GM21360 (cell line): ENCODE measurements around the gene GLRX5.

Experiments
- ATAC-seq: cut with Tn5 transposase; IDR thresholded peaks from one replicate; pipeline ENCODE4 v1.9.1; 2021; ENCODE audit warnings: mild to moderate bottlenecking, moderate library complexity; ENCODE audit not compliant: unreplicated experiment

The GLRX5 gene

DNA sequence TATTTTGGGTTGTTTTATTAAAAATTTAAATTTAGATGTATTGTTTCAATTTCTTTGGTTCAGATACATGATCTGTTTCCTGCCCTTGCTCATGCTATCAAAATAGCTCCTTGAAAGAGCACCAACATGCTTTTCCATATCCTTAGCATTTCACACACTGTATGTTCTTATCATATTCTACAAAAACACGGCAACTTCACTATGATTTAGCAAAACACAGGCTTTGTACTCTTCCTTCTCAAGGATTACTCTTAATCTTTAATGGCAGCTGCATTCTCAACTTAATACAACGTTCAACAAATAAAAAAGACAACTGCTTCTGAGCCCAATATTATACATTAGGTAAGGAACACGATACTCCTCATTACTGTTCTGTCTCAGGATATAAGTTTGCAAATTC, 2.9 kb upstream of the GLRX5 start:
- no peak for ATAC-seq

DNA sequence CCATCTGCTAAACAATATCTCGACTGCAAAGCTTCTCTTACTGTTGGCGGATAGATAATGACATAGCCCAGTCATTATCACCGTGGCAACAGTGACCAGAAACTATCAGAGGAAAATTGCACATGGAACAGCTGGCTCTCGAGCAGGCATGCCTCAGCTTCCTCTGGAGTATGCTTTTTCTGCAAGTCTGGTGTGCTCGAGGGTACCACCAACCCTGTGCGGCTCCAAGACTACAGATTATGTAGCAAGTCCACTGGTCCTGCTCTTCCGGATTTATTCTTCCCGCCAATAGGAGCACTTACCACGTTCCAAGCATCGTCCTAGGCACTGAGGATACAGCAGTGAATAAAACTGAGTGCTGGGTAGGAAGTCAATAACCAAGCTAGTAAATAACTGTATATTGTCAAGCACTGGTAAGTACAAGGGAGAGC, 1.4 kb upstream of the GLRX5 start:
- no peak for ATAC-seq

- ATAC-seq: no peak
Measured at GRCh38 chr14:95533822-95534221, 1.0 kb upstream of the GLRX5 start.

- ATAC-seq: no peak
Measured at GRCh38 chr14:95535226-95536021, 574 bp downstream of the GLRX5 start.

DNA sequence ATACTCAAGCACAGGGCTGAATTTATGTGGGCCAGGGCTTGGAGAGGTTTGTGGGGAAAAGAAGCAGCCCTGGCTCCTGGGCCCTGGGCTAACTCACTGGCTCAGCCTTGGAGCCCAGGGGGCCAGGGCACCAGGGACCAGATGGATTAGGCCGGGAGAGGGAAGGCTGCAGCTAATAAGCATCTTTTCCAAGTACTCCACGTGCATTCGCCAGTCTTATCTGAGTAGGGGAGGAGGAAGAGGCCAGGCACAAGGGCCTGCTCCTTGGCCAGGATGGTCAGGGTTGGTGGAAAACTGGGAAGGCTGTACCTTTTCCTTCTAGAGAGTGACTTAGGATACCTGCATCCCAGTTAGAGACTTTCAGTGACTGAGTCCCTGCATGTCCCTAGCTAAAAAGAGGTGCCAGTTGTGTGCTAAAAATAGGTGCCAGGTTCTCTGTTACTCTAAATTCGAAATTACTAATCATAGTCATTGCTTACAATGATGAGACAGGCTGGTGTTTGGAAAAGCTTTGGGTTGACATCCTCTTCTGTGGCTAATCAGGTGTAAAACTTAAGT, 1.3 kb downstream of the GLRX5 start:
- ATAC-seq: no peak

DNA sequence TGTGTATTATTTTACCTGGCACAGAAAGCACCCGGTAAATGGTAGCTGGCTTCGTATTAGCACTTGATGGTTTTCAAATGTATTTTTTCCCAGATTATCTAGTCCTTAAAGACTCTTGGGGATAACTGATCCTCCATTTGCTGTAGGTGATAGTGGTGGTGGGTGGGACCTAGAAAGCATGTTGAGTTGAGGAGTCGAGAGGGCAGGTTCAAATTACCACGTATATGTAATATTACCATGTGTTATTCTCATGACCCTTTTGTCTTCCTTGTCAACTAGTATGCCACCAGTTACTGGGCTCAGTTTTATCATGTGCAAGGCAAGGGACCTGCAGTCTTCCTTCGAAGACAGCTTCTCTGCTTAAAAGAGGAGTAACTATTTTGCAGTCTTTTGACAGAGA, 1.8 kb downstream of the GLRX5 start:
- ATAC-seq: no peak

DNA sequence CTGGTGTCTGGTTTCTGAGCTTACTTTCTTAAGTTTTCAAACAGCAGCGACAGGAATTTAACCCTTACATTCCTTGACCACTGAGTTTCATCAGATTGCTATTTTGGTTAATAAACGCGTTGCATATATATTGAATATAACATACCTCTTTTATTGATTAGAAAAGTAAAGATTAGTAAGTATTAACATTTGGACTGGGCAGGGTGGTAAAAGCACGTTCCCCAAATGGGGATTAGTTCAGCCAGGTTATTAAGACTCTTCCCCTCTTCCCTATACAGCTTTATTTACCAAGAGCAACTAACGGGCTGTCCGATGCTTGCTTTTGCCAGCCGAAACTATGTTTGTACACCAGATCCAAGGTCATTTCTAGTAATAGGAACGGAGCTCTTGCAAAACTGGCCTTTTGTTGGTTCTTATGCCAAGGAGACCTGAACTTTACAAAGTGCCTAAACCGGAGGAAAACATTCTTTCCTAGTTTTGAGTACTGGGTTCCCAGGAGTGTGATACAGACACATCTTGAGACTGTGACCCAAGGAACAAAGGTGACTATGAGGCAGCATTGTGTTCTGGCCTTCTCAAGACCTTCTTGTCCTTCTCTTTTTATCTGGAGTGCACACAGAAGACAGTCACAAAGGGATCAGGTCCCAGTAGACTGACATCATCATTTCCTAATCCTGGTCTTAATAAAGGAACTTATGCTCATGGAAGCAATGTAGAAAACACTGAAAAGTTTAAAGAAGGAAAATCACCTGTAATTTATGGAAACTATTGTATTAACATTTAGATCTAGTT, 2.6 kb downstream of the GLRX5 start:
- no peak for ATAC-seq

DNA sequence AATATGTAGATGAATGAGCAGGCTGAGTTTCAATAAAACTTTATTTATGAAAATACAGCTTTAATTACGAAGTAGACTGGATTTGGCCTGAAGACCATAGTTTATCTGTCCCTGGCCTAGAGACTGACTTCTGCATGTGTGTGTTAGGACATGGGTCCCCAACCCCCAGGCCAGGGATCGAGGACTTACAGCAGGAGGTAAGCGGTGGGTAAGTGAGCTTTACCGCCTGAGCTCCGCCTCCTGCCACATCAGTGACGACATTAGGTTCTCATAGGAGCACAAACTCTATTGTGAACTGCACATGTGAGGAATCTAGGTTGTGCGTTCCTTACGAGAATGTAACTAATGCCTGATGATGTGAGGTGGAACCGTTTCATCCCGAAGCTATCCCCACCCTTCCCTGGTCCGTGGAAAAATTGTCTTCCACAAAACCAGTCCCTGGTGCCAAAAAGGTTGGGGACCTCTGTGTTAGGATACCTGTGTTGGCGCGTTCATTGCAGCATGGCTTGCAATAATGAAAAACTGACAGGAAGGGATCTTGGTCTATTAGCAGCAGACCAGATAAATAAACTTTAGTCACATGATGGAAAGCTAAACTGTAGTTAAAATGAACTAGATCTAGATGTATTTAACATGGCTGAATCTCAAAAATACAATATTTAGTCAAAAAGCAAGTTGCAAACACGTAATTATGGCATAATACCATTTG, 4.1 kb downstream of the GLRX5 start:
- no peak for ATAC-seq

DNA sequence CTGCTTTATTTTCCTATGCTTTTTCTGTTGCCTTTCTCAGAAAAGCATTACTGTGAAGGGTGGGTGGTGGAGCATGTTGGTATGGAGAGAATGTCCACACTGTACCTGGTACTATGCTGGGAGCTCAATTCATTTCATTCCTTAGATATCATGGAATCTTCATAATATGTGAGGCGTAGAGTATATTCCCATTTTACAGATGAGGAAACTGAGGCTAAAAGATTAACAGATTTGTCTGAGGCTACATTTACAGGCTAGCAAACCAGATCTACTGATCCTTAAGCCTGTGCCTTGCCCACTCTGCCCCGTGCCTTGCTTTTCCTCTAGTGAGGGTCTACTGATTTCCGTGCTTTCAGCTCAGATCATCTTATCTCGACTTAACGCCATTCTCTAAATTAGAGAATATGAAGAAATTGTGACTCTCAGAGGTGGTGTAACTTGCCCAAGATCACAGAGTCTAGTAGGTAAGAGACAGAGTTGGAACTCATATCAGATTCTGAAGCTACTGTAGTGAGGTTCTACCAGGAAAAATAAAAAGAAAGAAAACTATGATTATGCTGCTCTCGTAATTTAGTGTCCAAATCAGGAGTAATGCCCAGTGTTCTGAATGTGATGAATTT, 5.5 kb downstream of the GLRX5 start:
- ATAC-seq: no peak

DNA sequence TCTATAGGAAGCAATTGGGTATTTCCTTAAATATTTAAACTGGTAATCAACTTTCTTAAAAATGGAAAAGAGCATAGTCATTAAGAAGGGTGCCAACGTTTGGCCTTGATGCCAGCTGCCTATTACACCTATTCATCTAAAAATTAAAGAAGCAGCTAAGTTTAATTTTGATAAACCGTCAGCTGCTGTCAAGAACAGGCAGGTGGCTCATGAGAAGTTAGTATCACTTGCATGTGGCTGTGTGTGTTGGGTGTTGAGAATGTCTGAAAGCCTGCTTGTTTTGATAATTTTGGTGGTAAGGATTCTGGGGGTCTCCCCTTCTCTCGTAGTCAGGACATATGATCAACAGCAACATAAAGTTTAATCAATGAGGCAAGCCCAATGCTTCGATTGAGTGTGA, 6.5 kb downstream of the GLRX5 start:
- ATAC-seq: no peak

- ATAC-seq: no peak
Measured at GRCh38 chr14:95541932-95542930, 7.4 kb downstream of the GLRX5 start.

DNA sequence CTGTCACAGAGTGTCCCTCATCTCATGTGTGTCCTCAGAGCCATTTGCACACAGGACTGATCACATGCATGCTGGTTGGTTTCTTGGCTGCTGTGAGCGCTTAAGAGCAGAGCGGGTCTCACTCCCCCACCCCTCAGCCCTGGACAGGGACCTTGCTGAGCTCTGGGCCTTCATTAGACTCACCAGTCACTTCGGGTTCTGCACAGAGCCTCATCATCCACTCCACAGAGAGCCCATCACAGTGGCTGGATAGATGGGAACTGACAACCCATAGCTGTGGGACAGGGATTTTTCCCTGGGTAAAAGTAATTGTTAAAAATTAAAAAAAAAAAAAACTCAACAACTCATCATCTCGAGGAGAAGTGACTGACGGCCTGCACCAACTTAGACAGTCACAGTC, 8.2 kb downstream of the GLRX5 start:
- ATAC-seq: no peak

DNA sequence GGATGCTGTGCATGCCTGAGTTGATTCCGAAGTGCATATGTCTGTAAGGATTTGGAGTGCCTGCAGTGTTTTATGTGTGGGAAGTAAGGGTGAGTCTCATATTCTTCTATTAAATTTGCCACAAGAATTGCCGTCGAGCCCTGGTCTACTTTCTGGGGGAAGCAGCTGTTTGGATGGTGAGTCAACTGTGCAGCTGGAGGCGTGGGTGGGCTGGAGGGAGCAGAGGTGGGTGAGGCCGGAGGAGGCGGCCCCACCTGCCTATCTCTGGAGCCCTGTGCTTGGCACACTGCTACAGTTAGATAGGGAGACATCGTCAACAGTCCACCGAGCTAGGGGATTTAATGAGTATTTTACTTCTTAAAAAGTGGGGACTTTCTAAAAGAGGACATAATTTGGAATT, 9.7 kb downstream of the GLRX5 start:
- no peak for ATAC-seq

- ATAC-seq: no peak
Measured at GRCh38 chr14:95545515-95546168, 10.8 kb downstream of the GLRX5 start.

- no peak for ATAC-seq
Measured at GRCh38 chr14:95547272-95547625, 12.4 kb downstream of the GLRX5 start.

DNA sequence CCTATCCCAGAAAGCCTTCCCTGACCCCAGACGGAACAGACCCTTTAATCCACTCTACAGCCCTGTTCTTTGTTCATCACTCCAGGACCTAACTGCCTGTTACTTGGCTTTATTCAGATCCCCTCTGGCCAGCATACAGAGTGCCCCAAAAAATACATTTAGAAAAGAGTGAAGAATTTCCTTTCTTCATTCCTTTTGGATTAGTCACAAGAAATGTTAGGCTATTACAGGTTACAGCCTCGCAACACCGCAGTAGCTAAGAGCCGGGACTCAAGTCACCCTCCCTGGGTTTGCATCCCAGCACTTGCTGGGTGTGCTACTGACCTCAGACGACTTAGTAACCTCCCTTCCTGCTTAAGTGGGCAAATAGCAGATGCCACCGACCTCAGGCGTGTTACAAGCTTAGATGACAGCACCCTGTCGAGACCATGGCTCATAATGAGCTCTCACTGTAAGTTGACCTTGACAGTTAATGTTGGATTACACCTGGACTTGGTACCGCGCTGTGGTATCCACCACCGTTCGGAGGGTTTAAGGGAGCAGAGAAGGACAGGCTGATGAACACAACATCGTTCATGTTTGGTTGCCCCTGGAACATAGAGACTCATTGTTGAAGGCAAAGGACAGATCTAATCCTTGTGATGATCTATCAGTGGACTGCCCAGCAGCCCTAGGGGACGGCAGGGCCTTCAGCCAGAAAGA, 12.9 kb downstream of the GLRX5 start:
- no peak for ATAC-seq

- ATAC-seq: no peak
Measured at GRCh38 chr14:95548328-95548929, 13.6 kb downstream of the GLRX5 start.
